H1 (cell line): ENCODE data around the gene IL5RA.

Experiments
- BACH1 ChIP-seq: IDR thresholded peaks from 2 replicates; pipeline ENCODE4 v1.6.1; 2012; ENCODE audit warnings: low read length, improper control_type of control experiment
- BRCA1 ChIP-seq: IDR thresholded peaks from 2 replicates; pipeline ENCODE4 v1.6.1; 2012; ENCODE audit warnings: low read depth, low read length, improper control_type of control experiment
- CHD2 ChIP-seq: IDR thresholded peaks from 2 replicates; pipeline ENCODE4 v1.6.1; 2012; ENCODE audit warnings: low read length, improper control_type of control experiment
- EP300 ChIP-seq, 2 experiments: IDR thresholded peaks; 1 replicate in 1 of 2; 2 replicates in 1 of 2; pipeline ENCODE4 v1.6.1; 2011 to 2012; ENCODE audit warnings: low read depth in 2 of 2, low read length in 2 of 2, mild to moderate bottlenecking in 2 of 2, borderline replicate concordance in 1 of 2, inconsistent platforms in 1 of 2, moderate library complexity in 1 of 2
- EZH2 ChIP-seq: fragments of 200-600 bp; sonication (generic); IDR thresholded peaks from 2 replicates; pipeline ENCODE4 v1.7.1; 2012; ENCODE audit warnings: low read depth, mild to moderate bottlenecking, moderate library complexity, low read length, inconsistent platforms; ENCODE audit not compliant: severe bottlenecking
- GABPA ChIP-seq: IDR thresholded peaks from 2 replicates; pipeline ENCODE4 v1.6.1; 2011; ENCODE audit warnings: mild to moderate bottlenecking, low read length, moderate library complexity, borderline replicate concordance; ENCODE audit not compliant: insufficient read depth
- NRF1 ChIP-seq: IDR thresholded peaks from 2 replicates; pipeline ENCODE4 v1.6.1; 2011; ENCODE audit warnings: mild to moderate bottlenecking, low read depth, low read length, improper control_type of control experiment
- POLR2A ChIP-seq, 2 experiments: IDR thresholded peaks; 1 replicate in 1 of 2; 2 replicates in 1 of 2; pipeline ENCODE4 v1.6.1; 2011; ENCODE audit warnings: low read depth in 2 of 2, low read length in 2 of 2, mild to moderate bottlenecking in 2 of 2; ENCODE audit errors: control extremely low read depth in 1 of 2
- POLR2AphosphoS5 ChIP-seq: IDR thresholded peaks from 2 replicates; pipeline ENCODE4 v1.6.1; 2011; ENCODE audit warnings: low read depth, low read length
- RNF2 ChIP-seq: fragments of 200-900, 300-1000 bp; sonication (generic); IDR thresholded peaks from 2 replicates; pipeline ENCODE4 v1.7.1; 2016; ENCODE audit warnings: borderline replicate concordance, low read depth, mild to moderate bottlenecking, antibody characterized with exemption, low read length; ENCODE audit not compliant: poor library complexity, severe bottlenecking; ENCODE audit errors: missing control alignments
- SIN3A ChIP-seq, 2 experiments: IDR thresholded peaks in 1 of 2; conservative IDR thresholded peaks in 1 of 2; 2 replicates each; pipeline ENCODE4 v1.6.1; 2011 to 2012; ENCODE audit warnings: low read length in 2 of 2, improper control_type of control experiment in 1 of 2, low read depth in 1 of 2, mild to moderate bottlenecking in 1 of 2
- TCF12 ChIP-seq: IDR thresholded peaks from 2 replicates; pipeline ENCODE4 v1.6.1; 2011; ENCODE audit warnings: low read depth, mild to moderate bottlenecking, low read length
- TF ChIP-seq, protein P1 (sequence below), 3 experiments: IDR thresholded peaks; 1 replicate in 2 of 3; 2 replicates in 1 of 3; pipeline versions ENCODE4 v1.5.1 to v1.6.1; 2011; ENCODE audit warnings: low read length in 3 of 3, mild to moderate bottlenecking in 3 of 3, inconsistent platforms in 2 of 3, low read depth in 1 of 3, moderate library complexity in 1 of 3; ENCODE audit not compliant: insufficient read depth in 1 of 3; ENCODE audit errors: control extremely low read depth in 1 of 3
- TF ChIP-seq, protein P2 (sequence below): IDR thresholded peaks from 2 replicates; pipeline ENCODE4 v1.6.1; 2011; ENCODE audit warnings: low read depth, mild to moderate bottlenecking, low read length; ENCODE audit not compliant: insufficient read depth

DNA sequence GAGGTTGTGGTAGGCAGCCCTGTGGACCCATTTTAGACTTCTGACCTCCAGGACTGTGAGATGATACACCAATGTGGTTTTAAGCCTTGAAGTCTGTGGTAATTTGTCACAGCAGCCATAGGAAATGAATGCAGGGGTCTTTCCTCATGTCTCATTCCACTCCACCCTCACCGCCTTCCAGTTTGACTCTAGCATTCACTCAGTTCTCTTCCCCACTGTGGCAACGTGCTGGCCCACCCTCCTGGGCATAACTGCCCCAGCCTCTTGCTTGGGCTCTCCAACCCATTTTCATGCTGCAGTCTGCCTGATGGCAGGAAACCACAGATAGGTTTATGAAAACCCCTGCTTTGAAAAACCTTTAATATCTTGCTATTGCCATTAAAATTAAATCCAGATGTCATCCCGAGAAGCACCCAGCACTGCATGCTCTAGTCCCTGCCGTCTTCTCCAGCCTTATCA, 9.2 kb upstream of the IL5RA start:
- TF ChIP-seq TCF12 (no peak), POLR2AphosphoS5 (no peak), NRF1 (no peak), EP300 (IDR thresholded peaks at IDR 0.05; ENCODE audit: borderline replicate concordance in 1 of 2, low read depth in 2 of 2, low read length in 2 of 2) (no peak), BACH1 (no peak), EZH2 (no peak), BRCA1 (no peak), GABPA (no peak), CHD2 (no peak), SIN3A (conservative IDR thresholded peaks at IDR 0.05 in 1 of 2, IDR thresholded peaks at IDR 0.05 in 1 of 2; ENCODE audit: low read depth in 1 of 2, low read length in 2 of 2) (no peak), POLR2A (IDR thresholded peaks at IDR 0.05; ENCODE audit: control extremely low read depth in 1 of 2, low read depth in 2 of 2, low read length in 2 of 2) (no peak), RNF2 (no peak)
- TF ChIP-seq, protein P1, sequence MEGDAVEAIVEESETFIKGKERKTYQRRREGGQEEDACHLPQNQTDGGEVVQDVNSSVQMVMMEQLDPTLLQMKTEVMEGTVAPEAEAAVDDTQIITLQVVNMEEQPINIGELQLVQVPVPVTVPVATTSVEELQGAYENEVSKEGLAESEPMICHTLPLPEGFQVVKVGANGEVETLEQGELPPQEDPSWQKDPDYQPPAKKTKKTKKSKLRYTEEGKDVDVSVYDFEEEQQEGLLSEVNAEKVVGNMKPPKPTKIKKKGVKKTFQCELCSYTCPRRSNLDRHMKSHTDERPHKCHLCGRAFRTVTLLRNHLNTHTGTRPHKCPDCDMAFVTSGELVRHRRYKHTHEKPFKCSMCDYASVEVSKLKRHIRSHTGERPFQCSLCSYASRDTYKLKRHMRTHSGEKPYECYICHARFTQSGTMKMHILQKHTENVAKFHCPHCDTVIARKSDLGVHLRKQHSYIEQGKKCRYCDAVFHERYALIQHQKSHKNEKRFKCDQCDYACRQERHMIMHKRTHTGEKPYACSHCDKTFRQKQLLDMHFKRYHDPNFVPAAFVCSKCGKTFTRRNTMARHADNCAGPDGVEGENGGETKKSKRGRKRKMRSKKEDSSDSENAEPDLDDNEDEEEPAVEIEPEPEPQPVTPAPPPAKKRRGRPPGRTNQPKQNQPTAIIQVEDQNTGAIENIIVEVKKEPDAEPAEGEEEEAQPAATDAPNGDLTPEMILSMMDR (IDR thresholded peaks at IDR 0.05; ENCODE audit: control extremely low read depth in 1 of 3, insufficient read depth in 1 of 3, low read depth in 1 of 3, low read length in 3 of 3), result no peak
- TF ChIP-seq, protein P2, sequence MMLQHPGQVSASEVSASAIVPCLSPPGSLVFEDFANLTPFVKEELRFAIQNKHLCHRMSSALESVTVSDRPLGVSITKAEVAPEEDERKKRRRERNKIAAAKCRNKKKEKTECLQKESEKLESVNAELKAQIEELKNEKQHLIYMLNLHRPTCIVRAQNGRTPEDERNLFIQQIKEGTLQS, result no peak
